ENCODE measurements around the gene RAB40C.

GRCh38 chr16:591892-592517 is 2.1 kb downstream of the RAB40C start:
- TF ChIP-seq CTCF (IDR thresholded peaks at IDR 0.05; ENCODE audit: poor library complexity) (no peak), EZH2 (IDR thresholded peaks at IDR 0.05; ENCODE audit: borderline replicate concordance) (no peak)

All from hepatocyte (in vitro differentiated cells).